Activated CD8-positive, alpha-beta memory T cell treated with anti-CD3 and anti-CD28 coated beads for 24 hours (primary cell): ENCODE measurements around the gene PADI4.
A peak's percentile ranks its signal among the peaks of the same experiment; 100 is the strongest.
"Not testable (repeated sequence)": the region's sequence is repeated elsewhere in the genome, so short reads cannot be mapped to it uniquely, and the experiment has no call there.

Experiments used
- DNase-seq: peaks from one replicate; pipeline ENCODE4 v3.0.0-alpha.2; 2020

Gene PADI4

DNA sequence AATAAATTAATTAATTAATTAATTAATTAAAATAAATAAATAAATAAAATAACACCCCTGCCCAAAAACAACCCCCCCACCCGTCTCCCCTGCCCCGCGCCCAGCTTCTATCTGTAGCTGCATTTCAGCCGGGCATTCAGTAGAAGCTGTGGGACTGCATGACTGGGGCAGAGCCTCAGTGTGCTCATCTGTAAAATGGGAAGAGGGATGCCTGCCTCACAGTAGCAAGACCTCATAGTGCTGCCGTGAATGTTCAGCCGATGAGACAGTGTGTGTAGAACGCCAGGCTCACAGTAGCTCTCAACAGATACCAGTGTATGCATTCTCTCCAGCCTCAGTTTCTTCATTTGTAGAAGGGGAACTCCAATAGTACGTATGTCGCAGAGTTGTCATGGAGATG, 8.7 kb downstream of the PADI4 start:
- no peak for DNase-seq

DNA sequence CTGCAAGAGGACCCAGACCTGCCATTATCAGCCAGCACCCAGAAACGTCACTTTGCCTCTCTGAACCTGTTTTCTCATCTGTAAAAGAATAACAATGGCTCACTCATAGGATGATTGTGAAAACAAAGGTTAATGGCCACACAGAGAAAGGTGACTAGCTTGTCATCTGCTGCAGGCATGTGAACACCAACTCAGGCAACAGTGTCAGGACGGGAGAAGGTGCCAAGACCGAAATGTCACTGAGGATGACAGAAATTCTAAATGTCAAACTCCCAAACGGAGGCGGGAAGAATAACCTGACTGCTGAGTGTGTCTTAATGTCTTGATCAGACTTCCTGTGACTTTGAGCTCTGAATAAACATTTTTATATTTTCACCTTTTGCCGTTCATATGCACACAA, 10.3 kb downstream of the PADI4 start:
- no peak for DNase-seq

DNA sequence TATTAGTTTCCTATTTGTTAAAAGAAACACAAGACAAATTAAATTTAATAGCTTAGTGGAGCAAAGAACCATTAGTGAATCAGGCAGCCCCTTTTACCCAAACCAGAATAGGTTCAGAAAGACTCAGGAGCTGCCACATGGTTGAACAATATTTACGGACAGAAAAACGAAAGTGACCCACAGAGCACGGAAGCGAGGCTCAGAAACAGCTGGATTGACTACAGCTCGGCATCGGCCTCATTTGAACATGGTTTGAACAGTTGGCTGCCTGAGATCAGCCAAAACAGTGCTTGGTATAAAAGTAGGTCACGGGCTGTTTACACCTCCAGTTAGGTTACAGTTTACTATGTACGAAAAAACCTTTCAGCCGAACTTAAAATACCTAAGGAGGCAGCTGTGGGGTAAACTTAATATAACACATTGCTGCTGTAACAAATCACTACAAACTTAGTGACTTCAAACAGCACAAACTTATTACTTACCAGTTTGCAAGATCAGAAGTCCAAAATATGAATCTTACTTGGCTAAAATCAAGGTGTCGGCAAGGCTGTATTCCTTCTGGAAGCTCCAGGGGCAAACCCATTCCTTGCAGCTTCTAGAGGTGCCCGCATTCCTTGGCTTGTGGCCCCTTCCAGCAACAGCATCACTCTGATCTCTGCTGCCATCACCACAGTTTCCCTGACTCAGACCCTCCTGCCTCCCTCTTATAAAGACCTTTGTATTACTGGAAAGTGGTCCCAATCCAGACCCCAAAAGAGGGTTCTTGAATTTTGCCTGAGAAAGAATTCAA, 11.8 kb downstream of the PADI4 start:
- DNase-seq, result no peak

DNA sequence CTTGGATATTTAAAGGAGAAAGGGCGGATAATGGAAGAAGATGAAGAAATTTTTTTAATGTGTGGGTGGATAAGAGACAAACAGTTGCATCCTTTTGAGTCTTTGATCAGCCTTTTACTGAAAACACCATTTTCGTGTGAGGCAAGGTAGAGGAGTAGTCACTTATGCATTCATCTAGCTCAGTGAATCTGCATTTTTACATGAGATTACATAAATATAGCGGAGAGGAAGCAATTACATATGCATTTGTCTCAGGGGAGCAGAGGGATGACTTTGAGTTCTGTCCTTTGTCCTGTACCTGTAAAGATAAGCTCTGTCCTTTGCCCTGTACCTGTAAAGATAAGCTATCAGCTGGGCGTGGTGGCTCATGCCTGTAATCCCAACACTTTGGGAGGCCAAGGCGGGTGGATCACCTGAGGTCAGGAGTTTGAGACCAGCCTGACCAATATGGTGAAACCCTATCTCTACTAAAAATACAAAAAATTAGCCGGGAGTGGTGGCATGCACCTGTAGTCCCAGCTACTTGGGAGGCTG, 13.9 kb downstream of the PADI4 start:
- not testable (repeated sequence) for DNase-seq

DNA sequence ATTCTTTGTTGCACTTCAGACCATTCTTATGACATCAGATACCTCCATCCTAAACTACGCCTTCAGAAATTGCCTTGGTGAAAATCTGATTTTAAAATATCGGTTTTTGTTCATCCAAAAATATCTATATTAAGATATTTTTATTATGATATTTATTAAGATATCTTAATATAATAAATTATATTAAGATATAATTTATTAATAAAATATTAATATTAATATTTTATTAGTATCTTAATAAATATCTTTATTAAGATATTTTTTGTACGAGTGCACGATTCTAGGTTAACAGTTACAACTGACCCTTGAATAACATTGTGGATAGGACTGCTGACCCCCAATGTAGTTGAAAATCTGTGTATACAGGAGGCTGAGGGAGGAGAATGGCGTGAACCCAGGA, 20.9 kb downstream of the PADI4 start:
- DNase-seq, result no peak

DNA sequence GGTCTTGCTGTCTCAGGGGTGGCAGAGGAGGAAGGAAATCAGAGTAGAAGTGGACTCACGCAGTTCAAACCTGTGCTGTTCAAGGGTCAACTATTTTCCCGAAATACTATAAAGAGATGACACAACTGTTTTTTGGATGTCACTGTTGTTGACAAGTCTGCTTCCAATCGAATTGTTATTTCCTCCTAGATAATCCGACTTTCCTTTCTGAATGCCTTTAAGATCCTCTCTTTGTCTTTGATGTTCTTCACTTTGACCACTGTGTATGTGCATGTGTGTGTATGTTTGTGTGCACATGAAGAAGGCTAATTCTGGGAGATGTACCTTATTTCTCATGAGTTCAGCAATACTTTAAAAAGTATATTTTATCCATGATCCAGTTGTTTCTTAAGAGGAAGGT, 21.6 kb downstream of the PADI4 start:
- no peak for DNase-seq

DNA sequence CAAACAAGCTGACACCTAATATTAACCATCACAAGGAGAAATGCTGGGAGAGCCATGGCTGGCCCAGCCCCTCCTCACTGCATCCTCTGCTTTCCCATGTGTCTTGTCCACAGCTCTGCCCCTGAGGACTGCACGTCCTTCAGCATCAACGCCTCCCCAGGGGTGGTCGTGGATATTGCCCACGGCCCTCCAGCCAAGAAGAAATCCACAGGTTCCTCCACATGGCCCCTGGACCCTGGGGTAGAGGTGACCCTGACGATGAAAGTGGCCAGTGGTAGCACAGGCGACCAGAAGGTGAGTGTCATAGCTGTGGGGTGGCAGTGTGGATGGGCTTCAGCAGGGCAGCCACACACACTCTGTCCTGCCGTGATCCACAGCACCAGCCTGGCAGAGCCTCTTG, 22.9 kb downstream of the PADI4 start:
- DNase-seq, result no peak

DNA sequence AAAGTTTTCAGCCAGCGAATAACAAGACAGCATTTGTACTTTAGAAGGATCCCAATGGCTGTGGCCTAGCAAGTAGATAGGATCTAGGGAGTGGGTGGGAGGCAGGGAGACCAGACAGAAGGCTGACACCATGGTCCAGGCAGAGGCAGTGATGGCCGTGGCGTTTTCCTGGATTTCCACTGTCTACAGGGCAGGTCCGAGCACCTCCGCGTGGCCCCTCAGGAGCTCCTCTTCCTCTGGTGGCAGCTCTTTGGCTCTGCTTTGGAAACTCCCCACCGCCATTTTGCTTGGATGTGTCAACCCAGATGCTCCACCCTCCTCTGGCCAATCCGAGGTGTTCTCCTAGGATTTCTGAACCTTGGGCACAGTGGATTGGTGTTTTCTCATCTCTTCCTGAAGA, 25.1 kb downstream of the PADI4 start:
- DNase-seq, result no peak

DNA sequence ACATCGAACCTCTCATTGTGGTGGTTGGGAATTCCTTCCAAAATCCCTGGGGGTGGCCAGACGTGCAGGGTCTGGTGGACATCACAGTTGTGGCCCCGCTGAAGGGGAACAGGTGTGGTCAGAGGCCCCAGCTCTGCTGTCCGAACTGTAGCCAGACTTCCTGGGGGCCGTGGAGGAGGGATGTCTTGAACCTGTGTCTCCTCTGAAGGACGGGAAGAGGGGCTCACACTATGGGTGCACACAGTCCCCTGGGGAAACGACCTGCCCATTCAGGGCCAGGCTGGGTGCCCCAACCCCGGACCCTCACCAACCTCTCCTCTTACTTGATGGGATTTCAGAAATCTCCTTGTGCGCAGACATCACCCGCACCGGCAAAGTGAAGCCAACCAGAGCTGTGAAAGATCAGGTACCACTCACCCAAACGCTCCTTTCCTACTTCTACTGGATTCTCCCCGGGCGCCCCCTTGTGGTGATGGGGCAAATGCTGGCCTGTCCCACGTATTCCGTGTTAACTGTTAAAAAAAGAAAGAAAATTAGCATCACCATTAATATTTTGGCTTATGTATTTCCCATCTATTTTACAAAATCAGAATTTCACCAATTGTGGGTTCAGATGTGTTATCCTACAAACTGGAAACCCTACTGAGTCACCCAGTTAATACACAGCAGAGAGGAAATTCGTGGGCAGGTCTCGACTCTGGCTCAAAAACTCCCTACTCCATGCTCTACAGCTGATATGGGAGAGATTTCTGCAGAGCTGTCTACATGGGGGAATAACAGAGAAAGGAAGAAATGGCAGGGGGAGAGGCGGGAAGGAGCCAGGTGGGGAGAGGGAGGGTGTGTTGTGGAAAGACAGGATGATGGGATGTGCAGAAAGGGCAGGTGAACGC, 28.1 kb downstream of the PADI4 start:
- peak; percentile 85 for DNase-seq

DNA sequence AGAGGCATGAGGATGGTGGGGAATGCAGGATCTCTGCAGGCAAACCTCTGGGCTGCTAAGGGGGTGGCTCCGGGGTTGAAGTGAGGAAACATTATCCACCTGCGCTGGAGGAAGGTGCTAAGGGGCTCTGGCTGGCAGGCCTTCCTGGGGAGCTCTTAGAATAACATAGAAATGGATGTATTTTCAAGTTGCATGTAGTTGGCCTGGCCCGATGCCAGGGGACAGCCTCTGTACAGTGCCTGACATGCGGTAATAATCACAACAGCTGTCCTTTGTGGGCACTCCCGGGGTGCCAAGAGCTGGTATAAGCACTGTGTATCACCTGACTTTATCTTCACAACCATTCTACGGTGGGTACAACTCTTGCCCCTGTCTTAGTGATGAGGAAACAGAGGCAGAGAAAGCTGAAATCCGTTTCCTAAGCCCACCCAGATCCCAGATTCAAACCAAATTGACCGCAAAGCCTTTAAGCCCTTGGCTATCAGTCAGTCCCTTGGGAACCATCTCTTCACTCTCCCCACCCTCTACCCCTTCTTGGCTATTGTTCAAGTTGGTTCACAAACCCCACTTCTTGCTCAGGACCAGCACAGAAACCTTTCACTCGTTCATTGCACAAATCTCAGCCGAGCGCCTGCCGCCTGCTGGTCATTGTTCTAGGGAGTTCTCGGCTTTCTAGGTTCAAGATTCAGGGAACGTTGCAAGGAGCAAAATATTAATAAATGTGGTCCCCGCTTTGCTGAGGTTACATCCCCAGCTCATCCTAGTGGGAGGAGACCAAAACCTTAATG, 30.9 kb downstream of the PADI4 start:
- no peak for DNase-seq

DNA sequence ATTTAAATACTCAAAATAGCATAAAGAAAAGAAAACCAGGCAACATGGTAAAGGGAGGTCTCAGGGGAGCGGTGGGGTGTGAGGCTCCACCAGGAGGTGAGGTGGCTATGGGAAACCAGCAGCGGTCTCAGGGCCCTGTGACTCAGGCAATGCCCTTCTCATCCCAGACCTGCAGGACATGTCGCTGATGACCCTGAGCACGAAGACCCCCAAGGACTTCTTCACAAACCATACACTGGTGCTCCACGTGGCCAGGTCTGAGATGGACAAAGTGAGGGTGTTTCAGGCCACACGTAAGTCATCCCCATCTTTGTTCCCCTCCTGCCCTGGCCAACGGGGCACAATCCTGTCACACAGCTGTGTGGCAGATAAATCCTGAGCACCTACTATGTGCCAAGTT, 31.5 kb downstream of the PADI4 start:
- no peak for DNase-seq

DNA sequence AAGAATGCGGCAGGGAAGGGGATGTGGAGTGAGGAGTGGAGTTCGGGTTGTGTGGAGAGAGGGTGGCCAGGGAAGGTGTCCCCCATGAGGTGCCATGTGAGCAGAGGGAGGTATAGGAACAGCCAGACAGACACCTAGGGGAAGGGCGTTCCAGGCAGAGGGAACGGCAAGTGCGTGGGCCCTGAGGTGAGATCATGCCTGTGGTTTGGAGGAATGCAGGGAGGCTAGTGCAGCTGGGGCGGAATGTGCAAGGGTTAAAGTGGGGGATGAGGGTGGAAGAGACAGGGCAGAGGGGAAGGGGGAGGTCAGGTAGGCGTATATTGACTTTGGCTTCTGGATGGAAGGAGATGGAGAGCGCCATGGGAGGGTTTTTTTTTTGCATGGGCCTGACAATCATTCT, 32.4 kb downstream of the PADI4 start:
- no peak for DNase-seq

DNA sequence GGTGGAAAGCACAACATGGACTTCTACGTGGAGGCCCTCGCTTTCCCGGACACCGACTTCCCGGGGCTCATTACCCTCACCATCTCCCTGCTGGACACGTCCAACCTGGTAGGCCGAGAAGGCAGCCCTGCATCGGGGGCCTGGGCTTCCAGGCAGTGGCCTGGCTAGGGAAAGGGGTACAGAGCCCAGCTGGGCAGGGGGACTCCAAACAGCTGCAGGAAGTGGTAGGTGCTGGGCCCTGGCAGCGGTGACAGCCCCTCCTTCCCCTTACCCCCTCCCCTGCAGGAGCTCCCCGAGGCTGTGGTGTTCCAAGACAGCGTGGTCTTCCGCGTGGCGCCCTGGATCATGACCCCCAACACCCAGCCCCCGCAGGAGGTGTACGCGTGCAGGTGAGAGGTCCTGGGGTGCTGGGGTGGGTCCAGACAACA, 34.0 kb downstream of the PADI4 start:
- no peak for DNase-seq

DNA sequence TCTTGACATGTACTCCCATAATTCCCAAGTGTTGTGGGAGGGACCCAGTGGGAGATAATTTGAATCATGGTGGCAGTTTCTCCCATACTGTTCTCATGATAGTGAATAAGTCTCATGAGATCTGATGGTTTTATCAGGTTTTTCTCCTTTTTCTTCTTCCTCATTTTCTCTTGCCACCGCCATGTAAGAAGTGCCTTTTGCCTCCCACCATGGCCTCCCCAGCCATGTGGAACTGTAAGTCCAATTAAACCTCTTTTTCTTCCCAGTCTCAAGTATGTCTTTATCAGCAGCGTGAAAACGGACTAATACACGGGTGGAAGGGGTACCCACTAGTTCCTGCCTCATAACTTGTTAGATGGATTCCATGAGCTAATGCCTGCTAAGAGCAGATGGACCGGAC, 37.5 kb downstream of the PADI4 start:
- DNase-seq, result not testable (repeated sequence)

DNA sequence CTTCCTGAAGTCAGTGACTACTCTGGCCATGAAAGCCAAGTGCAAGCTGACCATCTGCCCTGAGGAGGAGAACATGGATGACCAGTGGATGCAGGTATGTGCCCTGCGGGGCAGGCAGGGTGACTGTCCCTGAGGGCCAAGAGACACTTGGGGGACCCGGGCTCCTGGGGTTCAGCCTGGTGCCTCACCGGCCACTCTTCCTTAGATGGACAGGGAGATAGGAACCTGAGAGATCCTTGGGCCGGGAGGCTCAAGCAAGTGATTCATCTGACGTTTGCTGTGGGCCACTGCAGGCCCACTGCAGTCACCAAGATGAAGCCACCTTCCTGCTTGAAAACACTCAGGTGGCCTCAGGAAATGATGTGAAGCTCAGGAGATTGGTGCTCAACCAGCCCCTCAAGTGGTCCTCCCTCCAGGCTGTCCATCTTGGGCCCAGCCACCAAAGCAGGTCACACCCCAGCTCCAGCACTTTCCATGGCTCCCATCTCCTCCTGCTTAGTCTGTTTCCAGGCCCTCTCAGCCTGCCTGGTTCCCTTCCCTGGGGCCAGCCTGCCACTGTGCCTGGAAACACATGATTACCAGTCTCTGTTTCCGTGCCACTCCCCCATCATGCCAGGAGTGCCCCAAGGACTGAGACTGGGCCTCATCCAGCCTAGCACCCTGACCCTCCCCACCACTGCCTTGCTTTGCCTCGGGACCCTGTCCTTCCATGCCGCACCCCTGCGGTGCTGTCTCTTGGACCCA, 38.2 kb downstream of the PADI4 start:
- no peak for DNase-seq

DNA sequence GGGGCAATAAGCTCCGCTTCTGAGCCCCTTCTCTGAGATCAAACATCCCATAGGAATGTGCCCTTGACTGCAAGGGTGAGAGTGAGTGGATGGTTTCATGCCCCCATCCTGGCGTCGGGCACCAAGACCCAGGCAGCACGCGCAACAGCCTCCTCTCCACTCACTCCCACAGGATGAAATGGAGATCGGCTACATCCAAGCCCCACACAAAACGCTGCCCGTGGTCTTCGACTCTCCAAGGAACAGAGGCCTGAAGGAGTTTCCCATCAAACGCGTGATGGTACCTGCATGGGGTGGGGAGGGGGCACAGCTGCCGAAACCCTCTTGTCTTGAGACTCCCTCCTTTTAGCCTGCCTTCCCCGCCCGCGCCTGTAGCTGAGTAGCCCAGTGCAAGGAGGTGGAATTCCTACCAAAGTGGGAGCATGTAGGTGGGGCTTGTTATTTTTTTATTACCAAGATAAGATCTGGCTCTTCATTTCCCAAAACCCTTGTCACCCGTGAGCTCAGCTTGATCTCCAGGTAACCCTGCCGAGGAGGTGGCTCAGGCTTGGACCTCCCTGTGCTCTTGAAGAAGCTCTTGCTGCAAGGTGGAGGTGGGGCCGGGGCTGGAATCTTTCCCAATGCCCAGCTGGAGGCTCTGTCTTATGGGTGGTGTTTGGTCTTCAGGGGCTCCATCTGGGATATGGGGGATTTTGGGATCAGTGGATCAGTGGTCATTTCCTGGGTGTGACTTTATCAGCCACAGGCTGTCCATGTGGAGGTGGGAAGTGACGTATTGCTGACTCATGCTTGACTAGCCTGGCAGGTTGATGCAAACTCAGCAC, 40.0 kb downstream of the PADI4 start:
- no peak for DNase-seq

DNA sequence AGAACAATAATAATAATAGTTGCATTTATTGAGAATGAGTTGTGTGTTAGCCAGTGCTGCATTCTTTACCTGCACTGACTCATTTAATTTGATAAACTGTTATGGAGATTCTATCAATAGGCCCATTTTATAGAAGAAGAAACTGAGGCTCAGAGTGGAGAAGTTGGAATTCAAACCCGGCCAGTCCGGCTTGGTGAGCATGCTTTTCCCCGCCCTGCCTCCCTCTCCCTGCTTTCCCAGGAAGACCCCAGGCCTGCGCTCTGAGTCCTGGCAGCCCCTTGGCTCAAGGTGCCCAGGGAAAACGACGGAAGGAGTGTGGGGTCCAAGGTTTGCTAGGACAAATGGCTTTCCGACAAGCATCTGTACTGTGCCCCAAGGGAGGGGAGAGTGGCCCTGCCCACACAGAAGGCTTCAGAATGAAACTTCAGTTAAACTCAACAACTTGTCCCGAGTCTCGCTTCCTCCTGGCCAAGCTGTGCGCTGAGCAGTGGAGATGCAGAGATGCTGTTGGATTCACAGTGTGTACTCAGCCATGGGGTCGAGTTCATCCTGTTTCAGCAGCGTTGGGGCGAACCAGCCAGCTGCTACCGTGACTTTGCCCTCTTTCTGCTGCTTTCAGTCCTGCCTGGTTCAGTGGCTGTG, 40.7 kb downstream of the PADI4 start:
- DNase-seq, result no peak

DNA sequence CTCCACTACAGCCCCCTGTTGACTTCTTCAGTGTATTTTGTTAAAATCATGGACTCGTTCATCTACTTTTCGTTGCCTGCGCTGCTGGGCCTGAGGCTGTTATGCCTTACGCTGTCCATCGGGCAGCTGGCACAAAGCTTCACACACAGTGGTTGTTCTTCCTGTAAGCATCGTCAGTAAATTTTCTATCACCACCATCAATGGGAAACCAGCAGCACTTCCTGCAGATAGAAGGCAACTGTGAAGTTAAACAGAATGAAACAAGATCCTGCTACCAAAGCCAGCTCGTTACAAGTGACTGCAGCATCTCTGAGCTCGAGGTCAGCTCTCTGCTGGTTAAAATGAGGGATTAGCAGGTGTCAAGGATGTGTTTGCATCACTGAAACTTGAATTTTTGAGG, 42.1 kb downstream of the PADI4 start:
- DNase-seq, result no peak

DNA sequence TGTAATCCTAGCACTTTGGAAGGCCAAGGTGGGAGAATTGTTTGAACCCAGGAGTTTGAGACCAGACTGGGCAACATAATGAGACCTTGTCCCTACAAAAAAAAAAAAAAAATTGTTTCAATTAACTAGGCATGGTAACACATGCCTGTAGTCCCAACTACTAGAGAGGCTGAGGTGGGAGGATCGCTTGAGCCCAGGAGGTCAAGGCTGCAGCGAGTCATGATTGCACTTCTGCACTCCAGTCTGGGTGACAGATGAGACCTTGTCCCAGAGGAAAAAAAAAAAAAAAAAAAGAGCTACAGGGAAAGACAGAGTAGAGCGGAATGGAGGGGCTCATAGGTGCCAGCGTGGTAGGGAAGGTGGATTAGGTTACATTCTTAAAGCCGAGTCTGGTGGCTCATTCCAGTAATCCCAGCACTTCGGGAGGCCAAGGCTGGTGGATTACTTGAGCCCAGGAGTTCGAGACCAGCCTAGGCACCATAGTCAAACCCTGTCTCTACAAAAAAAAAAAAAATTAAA, 43.0 kb downstream of the PADI4 start:
- no peak for DNase-seq

DNA sequence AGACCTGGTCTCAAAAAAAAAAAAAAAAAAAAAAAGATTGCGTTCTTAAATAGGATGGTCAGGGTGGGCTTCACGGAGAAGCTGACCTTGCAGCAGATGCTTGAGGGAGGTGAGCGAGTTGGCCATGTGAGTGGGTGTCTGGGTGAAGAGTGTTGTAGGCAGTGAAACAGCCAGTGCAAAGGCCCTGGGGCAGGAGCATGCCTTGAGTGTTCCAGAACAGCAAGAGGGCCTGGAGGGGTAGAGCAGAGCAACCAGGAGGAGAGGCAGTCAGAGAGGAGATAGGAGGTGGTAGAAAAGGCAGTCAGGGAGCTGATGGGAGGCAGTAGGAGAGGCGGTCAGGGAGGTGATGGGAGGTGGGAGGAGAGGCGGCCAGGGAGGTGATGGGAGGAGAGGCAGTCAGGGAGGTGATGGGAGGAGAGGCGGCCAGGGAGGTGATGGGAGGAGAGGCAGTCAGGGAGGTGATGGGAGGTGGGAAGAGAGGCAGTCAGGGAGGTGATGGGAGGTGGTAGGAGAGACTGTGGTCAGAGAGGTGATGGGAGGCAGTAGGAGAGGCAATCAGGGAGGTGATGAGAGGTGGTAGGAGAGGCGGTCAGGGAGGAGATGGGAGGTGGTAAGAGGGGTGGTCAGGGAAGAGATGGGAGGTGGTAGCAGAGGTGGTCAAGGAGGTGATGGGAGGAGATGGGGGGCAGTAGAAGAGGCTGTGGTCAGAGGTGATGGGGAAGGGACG, 43.8 kb downstream of the PADI4 start:
- no peak for DNase-seq
